MV-4-11 (cell line): ENCODE results near the gene RNF11.

ENCODE experiments used
- DNase-seq: peaks from one replicate; lab custom pipeline; 2025; lab: John Stamatoyannopoulos, UW

The RNF11 gene

DNA sequence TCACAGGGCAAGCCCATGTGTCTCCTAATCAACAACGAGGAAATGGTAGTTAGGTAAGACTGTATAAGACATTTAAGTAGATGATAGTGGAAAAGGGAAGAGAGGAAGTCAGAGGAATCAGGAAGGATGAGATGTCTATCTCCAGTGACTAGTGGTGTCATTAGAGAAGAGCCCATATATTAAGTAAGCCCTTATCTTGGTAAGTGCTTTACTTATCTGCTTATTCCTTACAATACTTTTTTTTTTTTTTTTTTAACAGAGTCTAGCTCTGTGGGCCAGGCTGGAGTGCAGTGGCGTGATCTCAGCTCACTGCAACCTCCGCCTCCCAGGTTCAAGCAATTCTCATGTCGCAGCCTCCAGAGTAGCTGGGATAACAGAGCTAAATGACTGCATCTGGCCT, 29.5 kb downstream of the RNF11 start:
- DNase-seq = peak; percentile 38

DNA sequence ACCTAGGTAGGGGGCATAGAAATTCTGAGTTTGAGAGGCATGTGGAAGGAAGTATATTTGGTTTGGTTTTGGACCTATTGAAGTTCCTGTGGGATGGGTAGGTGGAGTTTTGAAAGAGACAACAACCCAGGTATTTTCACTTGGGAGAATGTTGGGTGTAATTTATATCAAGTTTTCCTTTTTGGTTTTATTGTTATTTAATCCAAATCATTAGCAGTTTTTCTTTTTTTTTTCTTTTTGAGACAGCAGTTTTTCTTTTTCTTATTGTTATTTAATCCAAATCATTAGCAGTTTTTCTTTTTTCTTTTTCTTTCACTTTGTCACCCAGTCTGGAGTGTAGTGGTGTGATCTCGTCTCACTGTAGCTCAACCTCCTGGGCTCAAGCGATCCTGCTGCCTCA, 30.1 kb downstream of the RNF11 start:
- DNase-seq = no peak

DNA sequence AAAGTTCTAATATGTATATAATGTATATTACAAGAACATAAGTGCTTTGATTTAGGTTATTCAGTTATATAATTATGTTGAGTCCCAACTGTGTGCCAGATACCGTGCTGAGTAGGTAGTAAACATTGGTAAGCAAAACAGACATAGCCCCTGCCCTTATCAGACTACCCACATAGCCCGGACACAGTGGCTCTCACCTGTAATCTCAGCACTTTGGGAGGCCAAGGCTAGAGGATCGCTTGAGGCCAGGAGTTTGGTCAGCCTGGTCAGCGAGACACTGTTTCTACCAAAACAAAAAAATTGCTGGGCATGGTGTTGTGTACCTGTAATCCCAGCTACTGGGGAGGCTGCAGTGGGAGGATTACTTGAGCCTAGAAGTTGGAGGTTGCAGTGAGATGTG, 30.7 kb downstream of the RNF11 start:
- DNase-seq = no peak

DNA sequence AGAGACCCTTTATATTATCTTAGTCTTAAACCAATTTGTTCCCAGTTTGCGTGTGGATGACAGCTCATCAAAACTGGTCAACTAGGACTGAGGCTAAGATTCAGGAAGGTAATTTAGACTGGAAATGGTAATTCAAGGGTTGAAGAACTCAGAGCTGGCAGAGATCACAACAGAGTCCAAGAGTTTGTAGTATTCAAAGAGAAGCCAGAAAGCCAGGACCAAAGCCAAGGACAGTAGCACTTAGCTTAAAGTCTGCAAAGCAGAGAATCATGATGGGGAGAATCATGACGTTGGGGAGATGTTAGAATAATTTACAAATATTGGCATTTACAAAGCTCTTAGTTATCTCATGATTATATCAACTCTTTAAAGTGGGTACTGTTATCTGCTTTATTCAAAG, 32.6 kb downstream of the RNF11 start:
- no peak for DNase-seq

DNA sequence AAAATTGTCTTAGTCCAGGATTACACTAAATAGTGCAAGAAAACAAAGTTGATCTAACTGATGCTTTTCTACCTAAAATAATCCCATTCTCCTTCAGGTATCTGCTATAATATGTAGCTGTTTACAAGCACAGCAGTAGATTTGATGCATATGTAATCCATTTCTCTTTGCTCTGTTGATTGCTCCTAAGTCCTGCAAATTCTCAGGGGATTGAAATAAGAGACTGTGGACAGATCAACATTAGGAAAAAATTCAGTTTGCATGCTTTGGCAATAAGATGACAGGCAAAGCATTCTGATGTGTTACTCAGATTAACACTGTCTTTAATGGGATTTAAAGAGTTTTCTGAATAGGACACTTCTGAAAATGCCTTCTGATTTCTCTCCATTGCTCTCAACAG, 34.7 kb downstream of the RNF11 start:
- DNase-seq = no peak

DNA sequence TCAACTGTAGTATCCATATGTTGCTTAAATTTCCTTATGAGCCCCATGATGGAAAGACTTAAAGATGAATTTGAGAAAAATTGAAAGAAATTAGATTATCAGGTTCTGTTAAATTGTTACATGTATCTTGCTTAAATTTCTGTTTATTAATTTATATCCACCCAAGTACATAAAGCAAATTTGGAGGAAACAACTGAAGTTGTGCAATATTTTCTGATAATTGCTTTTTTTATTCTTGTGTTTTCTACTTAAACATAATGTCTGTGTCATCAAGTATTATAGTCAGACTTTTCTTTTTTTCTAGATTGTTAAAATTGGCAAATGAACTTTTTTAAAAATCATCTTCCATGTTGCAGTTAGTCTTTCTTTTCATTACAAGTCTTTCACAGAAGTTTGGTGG, 36.8 kb downstream of the RNF11 start:
- no peak for DNase-seq

DNA sequence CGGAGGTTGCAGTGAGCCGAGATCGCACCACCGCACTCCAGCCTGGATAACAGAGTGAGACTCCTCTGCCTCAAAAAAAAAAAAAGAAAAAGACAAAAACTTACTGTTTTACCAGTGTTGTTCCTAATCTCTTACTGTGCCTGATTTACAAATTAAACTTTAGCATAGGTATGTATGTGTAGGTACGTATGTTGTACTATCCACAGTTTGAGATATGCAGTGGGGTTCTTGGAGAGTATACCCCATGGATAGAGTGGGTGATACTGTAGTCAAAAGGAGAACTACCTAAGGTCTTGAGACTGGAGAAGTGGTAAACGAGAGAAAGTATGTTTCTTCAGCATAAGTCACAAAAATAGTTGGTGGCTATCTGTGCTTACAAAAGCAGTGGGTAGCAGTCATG, 38.6 kb downstream of the RNF11 start:
- peak; percentile 45 for DNase-seq

DNA sequence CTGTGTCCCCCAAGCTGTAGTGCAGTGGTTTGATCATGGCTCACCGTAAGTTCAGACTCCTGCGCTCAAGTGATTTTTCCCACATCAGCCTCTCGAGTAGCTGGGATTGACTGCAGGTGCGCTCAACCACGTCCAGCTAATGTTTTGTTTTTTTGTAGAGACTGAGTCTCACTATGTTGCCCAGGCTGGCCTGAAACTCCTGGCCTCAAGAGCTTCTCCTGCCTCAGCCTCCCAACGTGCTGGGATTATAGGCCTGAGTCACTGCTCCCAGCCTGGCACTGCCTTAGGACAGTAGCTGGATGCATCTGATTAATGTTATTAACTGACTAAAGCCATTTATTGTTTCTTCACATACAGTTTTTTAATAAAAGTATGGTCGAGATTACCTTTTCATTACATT, 40.2 kb downstream of the RNF11 start:
- no peak for DNase-seq

DNA sequence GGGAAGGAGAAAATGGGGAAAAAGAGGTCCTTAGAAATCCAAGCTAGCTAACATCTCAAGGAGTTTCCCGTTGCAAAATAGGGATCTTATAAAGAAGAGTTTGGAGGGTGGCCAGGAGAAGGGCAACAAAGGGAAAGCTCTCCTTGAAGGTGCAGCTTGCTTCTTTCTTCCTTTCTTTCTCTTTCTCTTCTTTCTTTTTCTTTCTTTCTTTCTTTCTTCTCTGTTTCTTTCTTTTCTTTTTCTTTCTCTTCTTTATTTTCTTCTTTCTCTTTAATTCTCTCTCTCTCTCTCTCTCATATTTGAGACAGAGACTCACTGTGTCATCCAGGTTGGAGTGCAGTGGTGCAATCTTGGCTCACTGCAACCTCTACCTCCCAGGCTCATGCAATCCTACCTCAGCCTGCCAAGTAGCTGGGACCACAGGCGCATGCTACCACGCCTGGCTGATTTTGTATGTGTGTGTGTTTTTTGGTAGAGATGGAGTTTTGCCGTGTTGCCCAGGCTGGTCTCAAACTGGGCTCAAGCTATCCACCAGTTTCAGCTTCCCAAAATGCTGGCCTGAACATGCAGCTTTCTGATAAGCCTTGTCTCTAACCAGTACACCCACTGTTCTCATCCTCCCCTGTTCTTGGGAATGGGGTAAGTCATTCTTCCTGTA, 44.4 kb downstream of the RNF11 start:
- no peak for DNase-seq

DNA sequence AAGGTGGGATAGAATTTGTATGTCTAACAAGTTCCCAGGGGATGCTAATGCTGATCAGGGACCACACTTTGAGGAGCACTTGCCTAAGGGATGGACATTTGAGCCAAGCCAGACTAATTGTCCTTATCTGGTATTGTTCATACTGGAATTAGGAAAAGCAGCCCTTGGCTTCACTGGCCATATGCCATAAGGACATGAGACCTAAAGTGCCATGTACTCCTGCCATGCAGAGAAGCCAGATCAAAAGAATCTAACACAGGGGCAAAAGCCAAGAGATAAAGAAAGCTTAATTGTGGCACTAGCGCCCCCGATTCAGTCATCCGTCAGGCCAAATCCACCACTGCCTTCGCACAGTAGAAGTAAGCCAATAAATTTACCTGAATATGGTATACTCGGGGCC, 45.7 kb downstream of the RNF11 start:
- no peak for DNase-seq

DNA sequence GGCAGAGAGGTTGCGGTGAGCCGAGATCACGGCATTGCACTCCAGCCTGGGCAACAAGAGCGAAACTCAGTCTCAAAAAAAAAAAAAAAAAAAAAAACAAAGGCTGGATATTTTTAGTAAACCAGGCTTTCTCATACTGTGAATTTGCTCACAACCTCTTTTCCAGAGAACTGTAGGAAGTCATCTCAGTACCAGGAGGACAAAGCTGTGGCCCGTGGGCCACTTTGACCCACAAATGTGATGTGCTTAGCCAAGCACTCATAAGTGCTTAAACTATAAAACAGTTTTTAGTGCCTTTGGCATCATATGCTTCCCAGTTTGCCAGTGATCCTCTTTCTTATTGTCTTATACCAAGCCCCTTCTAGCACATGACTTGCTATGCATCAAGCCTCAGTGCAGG, 46.5 kb downstream of the RNF11 start:
- peak; percentile 9 for DNase-seq

DNA sequence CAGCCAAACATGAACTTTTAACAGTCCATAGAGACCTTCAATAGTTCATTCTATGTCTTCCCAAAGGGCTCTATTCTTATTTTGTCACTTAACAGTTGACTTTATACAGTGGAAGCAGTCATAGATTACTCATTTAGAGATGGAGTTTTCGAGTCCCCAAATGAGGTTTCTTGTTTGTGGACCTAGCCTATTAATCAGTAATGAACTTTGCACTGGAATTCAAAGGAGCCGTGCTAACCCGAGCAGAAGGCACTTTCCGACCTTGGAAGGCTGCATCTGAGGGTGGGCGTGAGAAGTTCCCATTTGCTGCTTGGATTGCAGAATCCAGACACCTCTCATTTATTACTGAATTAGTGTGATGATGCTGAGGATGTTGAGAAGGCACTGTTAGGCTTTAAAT, 47.9 kb downstream of the RNF11 start:
- DNase-seq = no peak

DNA sequence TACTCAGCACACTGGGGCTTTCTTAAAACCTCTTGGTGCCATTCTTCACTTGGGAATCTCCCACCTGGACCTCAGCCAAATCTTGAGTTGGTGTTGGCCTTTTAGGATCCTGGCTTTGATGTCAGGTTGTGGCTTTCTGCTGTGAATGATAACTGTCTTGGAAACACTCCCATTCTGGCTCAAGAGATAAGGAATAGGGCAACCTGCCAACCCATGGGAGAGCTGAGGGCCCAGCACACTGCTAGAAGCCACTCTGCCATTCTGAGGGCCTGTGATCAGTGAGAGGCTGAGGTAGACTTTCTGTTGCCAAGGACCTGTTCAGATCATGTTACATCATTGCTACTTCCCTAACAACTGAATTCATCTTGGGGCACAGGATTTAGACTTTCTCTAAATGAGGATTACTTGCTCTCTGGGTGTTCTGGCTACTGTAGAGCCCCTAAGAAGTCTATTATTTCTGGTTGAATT, 48.4 kb downstream of the RNF11 start:
- peak; percentile 43 for DNase-seq

DNA sequence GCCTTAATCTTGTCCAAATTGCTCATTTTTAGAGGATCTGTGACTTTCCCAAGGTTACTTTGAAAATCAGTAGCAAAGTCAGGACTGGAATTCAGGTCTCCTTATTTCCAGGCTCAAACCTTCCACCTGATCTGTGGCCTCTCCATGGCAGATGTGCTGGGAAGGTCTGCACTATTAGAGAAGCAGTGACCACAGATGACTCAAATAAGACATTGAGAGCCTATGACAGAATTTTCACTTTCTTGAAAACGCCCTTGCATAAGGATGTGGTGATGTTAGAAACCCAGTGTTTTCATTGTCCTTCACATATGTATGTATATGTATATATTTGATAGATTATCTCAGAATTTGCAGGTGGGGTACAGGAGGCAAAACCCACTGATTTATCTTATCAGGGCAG, 49.0 kb downstream of the RNF11 start:
- DNase-seq = peak; percentile 62

DNA sequence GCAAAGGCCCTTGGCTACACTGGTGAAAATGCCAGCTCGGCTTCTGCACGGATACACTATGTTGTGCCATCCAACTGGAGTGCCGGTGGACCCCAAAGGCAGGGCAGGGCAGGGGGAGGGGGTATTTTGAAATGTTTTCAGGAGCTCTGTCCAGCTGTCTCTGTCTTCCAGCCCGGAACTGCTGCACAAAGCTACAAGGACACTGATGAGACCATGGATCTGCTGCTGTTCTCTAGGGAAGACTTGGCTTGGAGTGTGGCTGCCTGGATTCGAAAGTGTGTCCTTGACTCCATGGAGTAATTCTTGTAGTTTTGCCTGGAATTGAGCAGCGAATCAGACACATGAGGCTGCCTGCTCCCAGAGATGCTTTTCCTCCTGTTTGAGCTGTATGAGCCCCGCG, 51.9 kb downstream of the RNF11 start:
- no peak for DNase-seq

DNA sequence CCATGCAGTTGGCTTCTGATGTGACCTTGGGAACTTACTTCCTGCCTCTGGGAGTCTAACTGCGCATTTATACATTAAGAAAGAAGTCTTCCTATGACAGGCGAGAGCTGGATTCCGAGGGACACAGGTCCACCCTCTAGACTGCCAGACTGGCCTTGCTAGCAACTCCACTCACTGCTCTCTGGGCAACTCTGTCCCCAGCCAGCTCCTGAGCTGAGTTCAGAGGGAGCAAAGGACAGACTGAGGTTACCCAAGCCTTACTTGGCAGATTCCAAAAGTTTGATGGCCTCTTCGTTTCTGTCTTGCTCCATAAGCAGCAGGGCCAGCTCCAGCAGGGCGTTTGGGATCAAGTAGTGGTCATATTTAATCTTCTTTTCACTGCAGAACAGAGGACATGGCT, 52.5 kb downstream of the RNF11 start:
- no peak for DNase-seq

DNA sequence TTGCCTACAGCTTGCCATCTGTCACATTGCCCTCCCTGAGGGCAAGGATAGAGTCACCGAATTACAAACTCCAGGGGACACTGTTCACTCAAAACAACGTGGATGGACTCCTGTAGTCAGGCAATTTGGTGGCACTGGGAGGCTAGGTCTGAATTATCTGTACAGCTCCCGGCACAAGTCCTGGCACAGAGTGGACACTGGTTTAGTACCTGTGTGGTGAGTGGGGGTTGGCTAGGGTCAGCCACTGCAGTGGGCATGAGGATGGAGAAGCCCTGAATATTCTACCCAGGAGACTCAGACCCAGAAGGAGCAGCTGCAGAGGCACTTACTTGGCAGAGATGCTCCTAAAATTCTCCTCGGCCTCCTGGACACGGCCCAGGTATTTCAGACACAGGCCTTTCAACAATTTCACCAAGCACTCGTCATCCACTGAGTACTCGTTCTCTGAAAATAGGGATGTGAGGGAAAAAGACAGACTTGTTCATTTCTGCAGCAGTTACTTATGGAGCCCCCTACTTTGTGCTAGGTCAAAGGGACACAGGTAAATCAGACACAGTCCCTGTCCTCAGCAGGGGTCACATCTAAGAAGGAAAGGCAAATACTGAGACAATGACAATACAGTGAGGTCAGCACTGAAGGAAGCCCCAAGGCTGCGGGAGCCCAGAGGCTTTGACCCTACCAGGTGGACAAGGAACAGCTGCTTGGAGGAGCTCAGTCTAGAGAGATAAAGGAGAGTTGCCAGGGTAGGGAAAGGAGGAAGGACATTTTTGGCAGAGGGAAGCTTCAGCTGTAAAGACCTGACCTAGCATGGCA, 53.8 kb downstream of the RNF11 start:
- no peak for DNase-seq

DNA sequence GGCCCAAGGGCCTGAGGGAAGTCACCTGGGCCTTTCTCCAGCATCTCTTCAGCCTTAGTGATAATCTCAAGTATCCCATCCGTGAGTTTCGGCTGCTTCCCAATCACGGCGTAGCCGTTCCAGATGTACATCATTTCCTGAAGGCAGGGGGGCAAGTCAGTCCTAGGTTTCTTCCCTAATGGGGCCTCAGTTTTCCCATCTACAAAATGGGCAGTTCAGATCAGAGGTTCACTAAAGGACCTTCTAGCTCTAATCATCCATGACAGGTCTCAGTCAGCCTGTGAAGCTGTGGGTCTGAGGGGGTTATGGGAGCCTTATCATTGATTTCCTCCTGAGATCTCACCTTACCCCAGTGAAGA, 54.4 kb downstream of the RNF11 start:
- no peak for DNase-seq

DNA sequence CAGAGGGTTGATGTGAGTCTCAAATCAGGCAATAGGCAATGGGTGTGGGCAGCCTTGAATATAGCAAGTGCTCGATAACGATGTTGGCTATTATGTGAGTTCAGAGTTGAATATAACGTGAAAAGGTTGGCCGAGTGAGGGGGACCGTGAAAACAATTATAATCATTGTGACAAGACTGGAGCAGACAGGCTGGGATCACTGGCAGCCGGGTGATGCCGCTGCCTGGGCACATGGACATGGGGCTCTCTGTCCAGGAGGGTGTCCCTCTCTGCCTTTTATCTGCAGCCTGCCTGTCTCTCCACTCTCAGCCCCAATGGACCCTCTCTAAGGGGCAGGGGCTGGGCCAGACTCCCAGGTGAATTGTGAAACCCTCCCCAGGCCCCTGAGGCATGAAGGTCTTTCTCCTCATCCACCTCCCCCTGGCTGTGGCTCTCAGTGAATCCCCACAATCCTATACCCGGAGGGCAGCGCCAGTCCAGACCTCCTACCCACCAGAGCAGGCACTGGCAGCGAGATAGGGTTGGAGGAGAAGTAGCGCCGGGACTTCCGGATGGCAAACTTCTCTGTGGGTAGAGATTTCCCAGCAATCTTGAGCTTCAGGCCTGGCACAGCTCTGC, 57.9 kb downstream of the RNF11 start:
- DNase-seq = no peak

DNA sequence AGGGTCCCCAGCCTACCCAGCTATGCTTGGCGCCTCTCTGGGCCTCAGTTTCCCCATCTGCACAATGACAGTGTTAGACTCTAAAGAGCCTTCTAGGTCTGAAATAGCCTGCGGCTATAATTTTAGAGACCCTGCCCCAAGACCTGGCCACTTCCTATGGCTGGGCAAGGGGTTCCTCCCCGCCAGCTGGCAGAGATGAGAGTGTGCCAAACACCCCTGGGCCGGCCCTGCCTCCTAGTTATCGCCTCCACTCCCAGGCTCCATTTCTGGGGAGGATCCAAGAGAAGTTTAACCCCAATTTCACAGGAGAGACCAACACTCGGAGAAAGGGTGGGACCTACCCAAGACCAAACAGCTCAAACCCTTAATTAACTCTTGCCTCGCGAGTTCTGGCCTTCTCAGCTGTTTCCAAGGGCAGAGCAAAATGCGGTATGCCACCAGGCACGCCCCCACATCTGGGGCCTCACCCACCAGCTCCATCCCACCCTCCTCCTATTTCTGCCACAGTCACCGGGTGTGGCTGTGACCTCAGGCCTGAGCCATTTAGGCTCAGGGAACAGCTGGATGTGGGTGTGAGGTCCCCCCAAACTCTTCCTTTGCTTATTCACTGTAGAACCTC, 58.6 kb downstream of the RNF11 start:
- peak; percentile 41 for DNase-seq

DNA sequence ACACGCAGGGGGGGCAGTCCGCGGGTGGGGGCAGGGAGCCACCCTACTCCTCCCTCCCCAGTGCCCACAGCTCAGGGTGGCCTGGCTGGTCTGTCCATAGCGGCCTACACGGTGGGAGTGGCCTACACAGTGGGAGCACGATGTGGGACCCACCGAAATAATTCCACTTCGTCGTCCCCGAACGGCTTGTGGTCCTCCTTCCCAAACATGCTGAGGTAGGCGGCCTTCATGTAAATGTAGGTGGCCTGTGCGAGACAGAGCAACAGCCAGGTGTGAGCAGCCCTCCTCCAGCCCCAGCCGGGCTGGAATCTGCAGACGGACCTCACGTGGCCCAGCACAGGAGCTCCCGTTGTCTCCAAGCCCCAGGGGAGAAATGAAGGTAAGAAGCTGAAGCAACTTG, 59.9 kb downstream of the RNF11 start:
- DNase-seq = no peak

DNA sequence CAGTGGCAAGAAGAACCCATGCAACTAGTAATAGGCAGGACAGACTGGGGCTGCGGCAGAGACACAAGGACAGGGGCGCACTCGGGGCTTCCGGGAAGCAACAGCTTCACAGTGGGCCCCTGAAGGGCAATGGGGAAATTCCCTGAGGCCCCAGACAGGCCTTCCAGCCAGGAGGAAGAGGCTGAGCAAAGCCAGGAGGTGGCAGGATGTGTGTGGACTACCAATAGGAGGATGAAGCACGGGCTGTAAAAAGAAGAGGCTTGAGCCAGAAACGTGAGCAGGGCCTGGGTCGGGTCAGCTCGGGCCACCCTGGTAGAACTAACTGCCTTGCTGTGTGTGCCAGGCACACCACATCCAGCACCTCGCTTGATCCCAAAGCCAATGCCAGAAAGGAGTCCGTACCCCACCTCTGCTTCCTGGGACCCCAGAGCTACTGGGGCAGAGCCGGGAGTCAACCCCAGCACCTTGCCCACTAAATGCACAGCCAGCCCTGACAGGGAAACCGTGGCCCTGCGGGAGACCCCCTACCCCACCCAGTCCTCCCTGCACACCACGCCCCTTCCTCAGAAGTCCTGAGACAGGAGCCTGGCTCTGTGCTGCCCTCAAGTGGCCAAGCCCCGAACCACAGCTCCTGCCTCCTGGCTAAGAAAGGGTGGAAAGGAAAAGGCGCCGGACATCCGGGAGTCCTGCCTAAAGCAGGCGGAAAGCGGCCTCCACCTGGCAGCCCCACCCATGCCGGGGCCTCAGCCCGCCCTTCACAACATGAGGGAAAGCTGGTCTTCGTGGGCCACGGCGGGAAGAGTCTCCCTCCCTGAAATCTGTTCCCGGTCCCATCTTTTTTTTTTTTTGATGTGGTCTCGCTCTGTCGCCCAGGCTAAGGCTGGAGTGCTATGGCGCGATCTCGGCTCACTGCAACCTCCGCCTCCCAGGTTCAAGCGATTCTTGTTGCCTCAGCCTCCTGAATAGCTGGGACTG, 60.6 kb downstream of the RNF11 start:
- DNase-seq = peak; percentile 70
